HG03354 (cell line): Measurements from ENCODE around the gene FHL3.
"Not testable (repeated sequence)": the region's sequence is repeated elsewhere in the genome, so short reads cannot be mapped to it uniquely, and the experiment has no call there.

ENCODE experiments used
- ATAC-seq: cut with Tn5 transposase; IDR thresholded peaks from one replicate; pipeline ENCODE4 v1.9.1; 2021; ENCODE audit warnings: mild to moderate bottlenecking; ENCODE audit not compliant: unreplicated experiment, poor library complexity, severe bottlenecking

Gene FHL3

GRCh38 chr1:37997256-37998088 lies 7.8 kb downstream of the FHL3 start:
- no peak for ATAC-seq

- no peak for ATAC-seq
These were observed 9.5 kb downstream of the FHL3 start for GRCh38 chr1:37995751-37996345.

- no peak for ATAC-seq
These were observed 10.3 kb downstream of the FHL3 start for GRCh38 chr1:37994886-37995566.

- ATAC-seq = peak; percentile 19
These were observed 15.9 kb downstream of the FHL3 start for GRCh38 chr1:37989361-37989930.

GRCh38 chr1:37987679-37988078 lies 17.6 kb downstream of the FHL3 start:
- ATAC-seq = no peak

GRCh38 chr1:37983546-37983945 lies 21.8 kb downstream of the FHL3 start:
- no peak for ATAC-seq

- no peak for ATAC-seq
These were observed 26.8 kb downstream of the FHL3 start for GRCh38 chr1:37978541-37978940.

- not testable (repeated sequence) for ATAC-seq
These were observed 30.2 kb downstream of the FHL3 start for GRCh38 chr1:37975083-37975482.

GRCh38 chr1:37974567-37974966 lies 30.7 kb downstream of the FHL3 start:
- ATAC-seq = no peak

GRCh38 chr1:37973684-37974083 lies 31.6 kb downstream of the FHL3 start:
- not testable (repeated sequence) for ATAC-seq

GRCh38 chr1:37965301-37965700 lies 40.0 kb downstream of the FHL3 start:
- ATAC-seq = no peak

- not testable (repeated sequence) for ATAC-seq
These were observed 41.2 kb downstream of the FHL3 start for GRCh38 chr1:37964106-37964505.

- no peak for ATAC-seq
These were observed 46.6 kb downstream of the FHL3 start for GRCh38 chr1:37958690-37959089.

- ATAC-seq = no peak
These were observed 49.6 kb downstream of the FHL3 start for GRCh38 chr1:37955685-37956084.

GRCh38 chr1:37954316-37954971 lies 50.9 kb downstream of the FHL3 start:
- no peak for ATAC-seq

GRCh38 chr1:37952738-37953137 lies 52.6 kb downstream of the FHL3 start:
- no peak for ATAC-seq

- ATAC-seq = no peak
These were observed 53.3 kb downstream of the FHL3 start for GRCh38 chr1:37951783-37952624.

- no peak for ATAC-seq
These were observed 54.1 kb downstream of the FHL3 start for GRCh38 chr1:37951041-37951782.
